GM12872 (cell line): ENCODE measurements around the gene NPHP4.

Source experiments
- CTCF ChIP-seq: IDR thresholded peaks from 3 replicates; pipeline ENCODE4 v1.5.1; 2011; ENCODE audit warnings: low read depth, mild to moderate bottlenecking, low read length, moderate library complexity; ENCODE audit not compliant: insufficient read depth

NPHP4 gene

GRCh38 chr1:5999711-6000443 is 7.7 kb upstream of the NPHP4 start:
- TF ChIP-seq CTCF, result no peak

GRCh38 chr1:5998906-5999301 is 6.7 kb upstream of the NPHP4 start:
- TF ChIP-seq CTCF, result no peak

GRCh38 chr1:5998051-5998905 is 6.1 kb upstream of the NPHP4 start:
- TF ChIP-seq CTCF, result no peak

- no peak for TF ChIP-seq CTCF
Measured at GRCh38 chr1:5997316-5997715, 5.1 kb upstream of the NPHP4 start.

GRCh38 chr1:5996641-5997270 is 4.5 kb upstream of the NPHP4 start:
- TF ChIP-seq CTCF, result no peak

- no peak for TF ChIP-seq CTCF
Measured at GRCh38 chr1:5995871-5996630, 3.8 kb upstream of the NPHP4 start.
